Esophagus muscularis mucosa (tissue), 4 donors: ENCODE measurements around the gene CCL20. TPM values are rescaled to one million over a fixed set of nuclear protein-coding genes. Genes with fewer than 3 reads are reported as not detected.
A peak's percentile ranks its signal among the peaks of the same experiment; 100 is the strongest.

Experiments
- DNase-seq: peaks from one replicate; pipeline ENCODE4 v3.0.0-alpha.2; 2017; ENCODE audit errors: extremely low spot score
- H3K27ac ChIP-seq, 4 donors: fragments of 200-600 bp; sonication (generic); replicated peaks in 1 of 4; 1 replicate in 3 of 4; 2 replicates in 1 of 4; pipeline ENCODE4 v1.5.1; 2016 to 2019; ENCODE audit warnings: mild to moderate bottlenecking in 1 of 4
- H3K27me3 ChIP-seq, 4 donors: fragments of 200-600 bp; sonication (generic); one replicate each; pipeline versions ENCODE4 v1.5.1 to v1.6.0; 2016 to 2019
- H3K36me3 ChIP-seq, 4 donors: fragments of 200-600 bp; sonication (generic); one replicate each; pipeline ENCODE4 v1.5.1; 2016 to 2019
- H3K4me1 ChIP-seq, 4 donors: fragments of 200-600 bp; sonication (generic); one replicate each; pipeline ENCODE4 v1.5.1; 2016 to 2019
- H3K4me3 ChIP-seq, 4 donors: fragments of 200-600 bp; sonication (generic); 1 replicate in 2 of 4; 2 replicates in 2 of 4; pipeline ENCODE4 v1.5.1; 2016 to 2019; ENCODE audit warnings: mild to moderate bottlenecking in 4 of 4, moderate library complexity in 1 of 4
- H3K9me3 ChIP-seq, 4 donors: fragments of 200-600 bp; sonication (generic); 1 replicate in 3 of 4; 2 replicates in 1 of 4; pipeline ENCODE4 v1.5.1; 2016 to 2019
- CTCF ChIP-seq, 3 experiments: fragments of 200-600 bp in 2 of 3; fragments of 450-650 bp in 1 of 3; sonication (generic) in 2 of 3; IDR thresholded peaks; one replicate each; pipeline ENCODE4 v1.5.1; 2017 to 2019; ENCODE audit warnings: antibody characterized with exemption in 3 of 3, mild to moderate bottlenecking in 2 of 3, moderate library complexity in 1 of 3
- EP300 ChIP-seq: sonication (generic); formaldehyde crosslinking; IDR thresholded peaks from one replicate; pipeline ENCODE4 v1.6.1; 2017; ENCODE audit warnings: antibody characterized with exemption
- POLR2A ChIP-seq: fragments of 450-650 bp; IDR thresholded peaks from one replicate; pipeline ENCODE4 v1.6.1; 2017; ENCODE audit warnings: antibody characterized with exemption, moderate library complexity, mild to moderate bottlenecking, low read depth
- POLR2AphosphoS5 ChIP-seq, 2 donors: sonication (generic); formaldehyde crosslinking; IDR thresholded peaks; one replicate each; pipeline ENCODE4 v1.6.1; 2017; ENCODE audit warnings: antibody characterized with exemption in 2 of 2
- WGBS: methylation state at CpG from one replicate; pipeline ENCODE4 v1.1.5; 2018; 5-methylcytosine and 5-hydroxymethylcytosine counted together
- intact Hi-C: fragments of 100-400 bp; cut with DNase I; formaldehyde crosslinking; loops from one replicate; pipeline ENCODE4 v1.15.1; 2023
- total RNA-seq, 4 donors: library from RNA; depleted of rRNA; stranded (reverse); fragments of >200 nt; gene quantifications; one replicate each; pipeline versions ENCODE4 v1.1.0 to v1.2.1, GENCODE V29; 2016

Gene CCL20
- total RNA-seq, 4 donors from 2014 or later = 3.5 TPM; not detected in 3

- Histone ChIP-seq H3K9me3 (no peaks in the 10 kb centered on the region), H3K4me3 (no peak overlapping the region), H3K27me3 (no peaks in the 10 kb centered on the region), H3K27ac (no peak overlapping the region), H3K4me1 (no peaks in the 10 kb centered on the region), H3K36me3 (no peaks in the 10 kb centered on the region)
- WGBS = 83% methylated on average over 3 of the region's 3 CpGs
- no peak for TF ChIP-seq EP300
- TF ChIP-seq CTCF (IDR thresholded peaks at IDR 0.05) = no peak
- TF ChIP-seq POLR2AphosphoS5 (IDR thresholded peaks at IDR 0.05) = no peak
- TF ChIP-seq POLR2A = no peak
- no peak for DNase-seq
- intact Hi-C loops = no loop called here
These were observed 14.4 kb upstream of the CCL20 start for GRCh38 chr2:227799202-227799601.

GRCh38 chr2:227802882-227803281, 10.8 kb upstream of the CCL20 start:
- no peak for DNase-seq
- TF ChIP-seq EP300 (no peak), POLR2A (no peak), POLR2AphosphoS5 (IDR thresholded peaks at IDR 0.05) (no peak), CTCF (IDR thresholded peaks at IDR 0.05) (no peak)
- H3K4me3 ChIP-seq = no peak overlapping the region
- no peaks in the 10 kb centered on the region for H3K4me1 ChIP-seq
- WGBS = 47% methylated on average over 2 of the region's 2 CpGs
- no peaks in the 10 kb centered on the region for H3K27me3 ChIP-seq
- H3K9me3 ChIP-seq = no peaks in the 10 kb centered on the region
- no peak overlapping the region for H3K27ac ChIP-seq
- no peaks in the 10 kb centered on the region for H3K36me3 ChIP-seq
- intact Hi-C loops = no loop called here

- TF ChIP-seq POLR2A = no peak
- no peak for TF ChIP-seq POLR2AphosphoS5 (IDR thresholded peaks at IDR 0.05)
- TF ChIP-seq CTCF (IDR thresholded peaks at IDR 0.05) = no peak
- no peak for TF ChIP-seq EP300
- H3K36me3 ChIP-seq = no peaks in the 10 kb centered on the region
- no peak overlapping the region for H3K4me3 ChIP-seq
- intact Hi-C loops = no loop called here
- DNase-seq = peak; percentile 66
- no peaks in the 10 kb centered on the region for H3K4me1 ChIP-seq
- H3K27me3 ChIP-seq = no peaks in the 10 kb centered on the region
- H3K27ac ChIP-seq = no peak overlapping the region
- H3K9me3 ChIP-seq = no peaks in the 10 kb centered on the region
- WGBS = 93% methylated on average over 4 of the region's 4 CpGs
These were observed 8.7 kb upstream of the CCL20 start for GRCh38 chr2:227804975-227805374.

- intact Hi-C loops = no loop called here
- TF ChIP-seq CTCF (IDR thresholded peaks at IDR 0.05) (no peak), EP300 (no peak), POLR2AphosphoS5 (IDR thresholded peaks at IDR 0.05) (no peak), POLR2A (no peak)
- WGBS = 83% methylated on average over 15 of the region's 15 CpGs
- no peak overlapping the region for H3K4me3 ChIP-seq
- H3K27ac ChIP-seq = no peak overlapping the region
- peak; percentile 75 for DNase-seq
- no peaks in the 10 kb centered on the region for H3K4me1 ChIP-seq
- H3K9me3 ChIP-seq = no peaks in the 10 kb centered on the region
- H3K36me3 ChIP-seq = no peaks in the 10 kb centered on the region
- no peaks in the 10 kb centered on the region for H3K27me3 ChIP-seq
These were observed 8.1 kb upstream of the CCL20 start for GRCh38 chr2:227805578-227805977.

- WGBS = 93% methylated on average over 1 of the region's 1 CpG
- intact Hi-C loops = no loop called here
- Histone ChIP-seq H3K4me1 (no peaks in the 10 kb centered on the region), H3K27ac (no peak overlapping the region), H3K4me3 (no peak overlapping the region), H3K9me3 (no peaks in the 10 kb centered on the region), H3K36me3 (no peaks in the 10 kb centered on the region), H3K27me3 (peaks cover 0 to 5% (median 0%) of the 10 kb centered on the region in 4 donors)
- DNase-seq = no peak
- TF ChIP-seq CTCF (IDR thresholded peaks at IDR 0.05) = no peak
- TF ChIP-seq POLR2A = no peak
- TF ChIP-seq POLR2AphosphoS5 (IDR thresholded peaks at IDR 0.05) = no peak
- no peak for TF ChIP-seq EP300
These were observed 4.7 kb upstream of the CCL20 start for GRCh38 chr2:227808936-227809335.
